Progenitor cell of endocrine pancreas (in vitro differentiated cells): ENCODE results near the gene NOS1AP. TPM values are rescaled to one million over a fixed set of nuclear protein-coding genes. Genes with fewer than 3 reads are reported as not detected.
A peak's percentile ranks its signal among the peaks of the same experiment; 100 is the strongest.

Experiments used
- DNase-seq: peaks from one replicate; pipeline ENCODE4 v3.0.0; 2021; ENCODE audit warnings: low spot score; ENCODE audit not compliant: unreplicated experiment
- H3K27ac Mint-ChIP-seq: 2 replicates; pipeline ENCODE4 v1.8.0; 2021; ENCODE audit warnings: mild to moderate bottlenecking, moderate library complexity, mixed read lengths
- H3K27me3 Mint-ChIP-seq: 2 replicates; pipeline ENCODE4 v1.8.0; 2021; ENCODE audit warnings: mixed read lengths
- H3K36me3 Mint-ChIP-seq: 2 replicates; pipeline ENCODE4 v1.8.0; 2022; ENCODE audit warnings: mixed read lengths; ENCODE audit not compliant: insufficient read depth
- H3K4me1 Mint-ChIP-seq: 2 replicates; pipeline ENCODE4 v1.8.0; 2021; ENCODE audit warnings: low read depth, mixed read lengths
- H3K4me3 Mint-ChIP-seq: 2 replicates; pipeline ENCODE4 v1.8.0; 2021; ENCODE audit warnings: low read depth, mild to moderate bottlenecking, moderate library complexity, mixed read lengths
- H3K9me3 Mint-ChIP-seq: 2 replicates; pipeline ENCODE4 v1.8.0; 2021; ENCODE audit warnings: low read depth, mixed read lengths
- total RNA-seq: library from RNA; stranded (reverse); gene quantifications from 2 replicates; pipeline ENCODE4 v1.2.1, GENCODE V29; 2021
- TF ChIP-seq, protein P1 (sequence below): fragments of 200-600 bp; sonication (generic); IDR thresholded peaks from one replicate; pipeline ENCODE4 v1.5.0; 2021; ENCODE audit warnings: antibody characterized with exemption, mild to moderate bottlenecking; ENCODE audit not compliant: unreplicated experiment

NOS1AP gene
- total RNA-seq, 1 donor from 2014 or later, result 5.6 TPM

DNA sequence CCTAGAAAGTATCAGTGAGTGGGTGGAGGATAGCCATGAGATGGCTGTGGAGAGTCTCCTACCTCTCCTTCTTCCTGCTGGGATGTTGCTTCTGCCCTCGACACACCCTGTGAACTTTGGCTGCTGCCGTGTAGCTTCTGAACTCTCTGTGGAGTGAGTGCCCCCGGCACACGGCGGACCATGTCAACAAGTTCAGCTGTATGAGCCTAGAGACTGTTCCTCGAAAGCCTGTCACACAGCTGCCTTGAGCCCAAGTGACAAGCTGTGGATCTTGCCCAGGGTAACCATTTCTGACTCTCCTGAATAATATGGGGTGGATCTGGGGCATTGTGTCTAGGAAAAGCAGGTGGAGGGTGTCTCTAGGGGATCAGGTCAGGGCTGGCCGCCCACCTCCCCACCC lies 143.2 kb downstream of the NOS1AP start:
- TF ChIP-seq, protein P1, sequence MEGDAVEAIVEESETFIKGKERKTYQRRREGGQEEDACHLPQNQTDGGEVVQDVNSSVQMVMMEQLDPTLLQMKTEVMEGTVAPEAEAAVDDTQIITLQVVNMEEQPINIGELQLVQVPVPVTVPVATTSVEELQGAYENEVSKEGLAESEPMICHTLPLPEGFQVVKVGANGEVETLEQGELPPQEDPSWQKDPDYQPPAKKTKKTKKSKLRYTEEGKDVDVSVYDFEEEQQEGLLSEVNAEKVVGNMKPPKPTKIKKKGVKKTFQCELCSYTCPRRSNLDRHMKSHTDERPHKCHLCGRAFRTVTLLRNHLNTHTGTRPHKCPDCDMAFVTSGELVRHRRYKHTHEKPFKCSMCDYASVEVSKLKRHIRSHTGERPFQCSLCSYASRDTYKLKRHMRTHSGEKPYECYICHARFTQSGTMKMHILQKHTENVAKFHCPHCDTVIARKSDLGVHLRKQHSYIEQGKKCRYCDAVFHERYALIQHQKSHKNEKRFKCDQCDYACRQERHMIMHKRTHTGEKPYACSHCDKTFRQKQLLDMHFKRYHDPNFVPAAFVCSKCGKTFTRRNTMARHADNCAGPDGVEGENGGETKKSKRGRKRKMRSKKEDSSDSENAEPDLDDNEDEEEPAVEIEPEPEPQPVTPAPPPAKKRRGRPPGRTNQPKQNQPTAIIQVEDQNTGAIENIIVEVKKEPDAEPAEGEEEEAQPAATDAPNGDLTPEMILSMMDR, result no peak
- Mint-ChIP-seq H3K9me3 (no peaks in the 10 kb centered on the region), H3K27ac (no peak overlapping the region), H3K27me3 (peaks cover 4% of the 10 kb centered on the region), H3K36me3 (no peaks in the 10 kb centered on the region), H3K4me1 (peaks cover 10% of the 10 kb centered on the region), H3K4me3 (no peak overlapping the region)
- no peak for DNase-seq

DNA sequence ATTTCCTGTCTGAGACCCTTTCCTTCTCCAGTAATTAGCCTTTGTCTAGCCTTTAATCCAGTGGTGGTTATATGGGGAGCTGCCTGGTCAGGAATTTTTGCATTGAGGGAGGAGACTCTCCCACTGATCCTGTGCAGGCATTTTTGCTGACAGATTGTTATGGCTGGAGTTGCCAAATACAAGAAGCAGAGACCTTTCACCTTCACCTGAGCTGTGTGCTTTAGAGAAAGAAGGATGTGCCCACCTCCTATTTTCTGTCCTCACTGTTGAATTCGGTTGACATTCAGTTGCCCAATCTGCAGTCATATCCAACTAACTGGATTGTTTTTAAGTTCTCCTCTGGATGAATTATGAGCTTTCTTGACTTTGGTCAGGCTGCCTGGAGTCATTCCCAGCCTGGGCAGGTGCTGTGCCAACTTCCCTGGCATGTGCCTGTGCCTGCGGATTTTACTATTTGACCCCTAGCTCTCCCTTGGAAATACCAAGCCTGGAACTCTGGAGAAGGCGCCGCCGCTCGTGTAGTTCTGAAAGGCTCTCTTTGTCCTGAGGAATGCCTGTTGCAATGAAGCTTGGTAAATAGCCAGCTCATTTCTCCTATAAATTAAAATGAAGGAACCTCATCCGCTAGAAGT lies 143.9 kb downstream of the NOS1AP start:
- Mint-ChIP-seq H3K27me3 (peaks cover 4% of the 10 kb centered on the region), H3K4me3 (no peak overlapping the region), H3K4me1 (peaks cover 10% of the 10 kb centered on the region), H3K36me3 (no peaks in the 10 kb centered on the region), H3K27ac (no peak overlapping the region), H3K9me3 (no peaks in the 10 kb centered on the region)
- no peak for DNase-seq
- TF ChIP-seq, protein P1, result no peak

DNA sequence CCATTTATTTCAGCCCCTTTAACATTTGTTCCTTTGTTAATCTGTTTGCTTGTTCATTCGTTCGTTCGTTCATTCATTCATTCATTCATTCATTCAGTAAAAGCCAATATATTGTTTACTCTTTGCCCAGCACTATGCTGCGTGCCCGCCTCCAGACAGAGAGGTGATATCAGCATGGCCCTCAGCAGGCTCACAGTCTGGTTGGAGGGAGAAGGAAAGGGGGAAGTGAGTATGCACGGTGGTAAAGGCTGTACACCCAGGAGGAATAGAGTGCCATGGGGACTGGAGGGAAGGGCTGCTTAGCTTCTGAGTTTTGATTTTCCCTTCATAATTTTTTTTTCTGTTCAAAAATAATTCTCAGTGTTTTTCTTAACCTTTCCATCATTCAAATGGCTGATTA lies 144.7 kb downstream of the NOS1AP start:
- H3K27ac Mint-ChIP-seq, result no peak overlapping the region

DNA sequence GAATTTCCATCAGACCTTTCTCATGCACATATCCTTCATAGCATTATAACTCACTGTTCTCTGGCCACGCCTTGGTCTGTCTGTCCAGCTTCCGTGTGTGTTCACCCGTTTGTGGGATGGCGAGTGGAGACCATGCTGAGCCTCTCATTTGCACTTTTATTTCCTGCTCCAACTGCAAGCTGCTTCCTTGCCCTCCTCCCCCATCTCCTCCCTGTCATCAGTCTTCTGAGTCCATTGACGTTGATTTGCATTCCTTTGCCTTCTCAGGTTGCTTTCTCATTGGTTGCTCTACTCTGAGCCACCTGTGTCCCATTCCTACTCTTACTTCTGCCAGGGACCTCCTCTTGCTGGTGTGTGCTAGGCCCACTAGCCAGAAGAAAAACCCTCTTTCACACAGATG lies 146.4 kb downstream of the NOS1AP start:
- peaks cover 24% of the 10 kb centered on the region for H3K4me1 Mint-ChIP-seq
- TF ChIP-seq, protein P1, result no peak
- H3K27me3 Mint-ChIP-seq, result peaks cover 4% of the 10 kb centered on the region
- H3K9me3 Mint-ChIP-seq, result no peaks in the 10 kb centered on the region
- H3K4me3 Mint-ChIP-seq, result no peak overlapping the region
- H3K36me3 Mint-ChIP-seq, result no peaks in the 10 kb centered on the region
- peak overlapping the region; percentile 15 for H3K27ac Mint-ChIP-seq
- DNase-seq, result no peak

More for the DNA sequence above, 144.7 kb downstream of the NOS1AP start:
- no peaks in the 10 kb centered on the region for H3K36me3 Mint-ChIP-seq
- no peaks in the 10 kb centered on the region for H3K9me3 Mint-ChIP-seq
- no peak overlapping the region for H3K4me3 Mint-ChIP-seq
- TF ChIP-seq, protein P1, result no peak
- peaks cover 17% of the 10 kb centered on the region for H3K4me1 Mint-ChIP-seq
- DNase-seq, result no peak
- peaks cover 4% of the 10 kb centered on the region for H3K27me3 Mint-ChIP-seq

DNA sequence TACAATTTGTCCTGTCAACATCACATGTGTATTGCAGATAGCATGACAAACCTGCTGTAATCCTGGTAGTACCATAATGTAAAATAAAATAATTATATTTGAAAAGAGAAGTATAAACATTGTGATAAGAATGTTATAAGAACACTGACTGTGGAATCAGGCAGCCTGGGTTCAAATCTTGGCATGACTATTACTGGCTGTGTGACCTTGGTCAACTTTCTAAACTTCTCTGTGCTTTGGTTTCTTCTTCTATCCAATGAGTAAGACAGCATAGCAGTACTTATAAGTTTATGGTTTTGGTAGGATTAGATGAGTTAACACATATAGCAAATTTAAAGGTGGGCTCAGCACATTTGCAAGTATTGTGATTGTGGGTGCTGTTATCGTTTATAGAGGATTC lies 147.1 kb downstream of the NOS1AP start:
- Mint-ChIP-seq H3K4me3 (no peak overlapping the region), H3K36me3 (no peaks in the 10 kb centered on the region), H3K27ac (no peak overlapping the region), H3K27me3 (peaks cover 3% of the 10 kb centered on the region), H3K4me1 (peaks cover 22% of the 10 kb centered on the region), H3K9me3 (no peaks in the 10 kb centered on the region)
- TF ChIP-seq, protein P1, result no peak
- DNase-seq, result no peak
